ENCODE data around the gene NASP. TPM values are rescaled to one million over a fixed set of nuclear protein-coding genes. Genes with fewer than 3 reads are reported as not detected.
"Not testable (repeated sequence)": the region's sequence is repeated elsewhere in the genome, so short reads cannot be mapped to it uniquely, and the experiment has no call there.

The NASP gene
- total and polyA plus RNA-seq, 2 of the 13 experiments (the other 11 are each of a cell fraction or from before 2014, with no cell fraction given): 132 to 256 TPM

DNA sequence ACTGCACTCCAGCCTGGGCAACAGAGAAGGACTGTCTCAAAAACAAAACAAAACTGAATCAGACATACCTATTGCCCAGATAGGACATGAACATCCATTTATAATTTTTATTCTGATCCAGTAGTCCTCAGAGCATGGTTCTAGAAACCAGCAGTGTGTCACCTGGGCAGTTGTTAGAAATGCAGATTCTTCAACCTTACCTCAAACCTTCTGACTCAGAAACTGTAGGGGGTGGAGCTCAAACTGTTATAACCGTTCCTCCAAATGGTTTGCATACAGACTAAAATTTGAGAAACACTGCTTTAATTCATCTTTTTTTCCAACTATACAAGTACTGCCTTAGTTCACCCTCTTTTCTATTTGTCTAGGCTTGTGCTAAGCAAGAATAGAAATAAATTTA is 6.0 kb downstream of the NASP start (continued):
- no peak for TF ChIP-seq ZNF570 (CRISPR knock-in tag; IDR thresholded peaks at IDR 0.05; ENCODE audit: borderline replicate concordance)
- no peak for TF ChIP-seq ZNF24 (IDR thresholded peaks at IDR 0.05)
- TF ChIP-seq ZNF879 (CRISPR knock-in tag; IDR thresholded peaks at IDR 0.05): no peak
- TF ChIP-seq, protein P1, sequence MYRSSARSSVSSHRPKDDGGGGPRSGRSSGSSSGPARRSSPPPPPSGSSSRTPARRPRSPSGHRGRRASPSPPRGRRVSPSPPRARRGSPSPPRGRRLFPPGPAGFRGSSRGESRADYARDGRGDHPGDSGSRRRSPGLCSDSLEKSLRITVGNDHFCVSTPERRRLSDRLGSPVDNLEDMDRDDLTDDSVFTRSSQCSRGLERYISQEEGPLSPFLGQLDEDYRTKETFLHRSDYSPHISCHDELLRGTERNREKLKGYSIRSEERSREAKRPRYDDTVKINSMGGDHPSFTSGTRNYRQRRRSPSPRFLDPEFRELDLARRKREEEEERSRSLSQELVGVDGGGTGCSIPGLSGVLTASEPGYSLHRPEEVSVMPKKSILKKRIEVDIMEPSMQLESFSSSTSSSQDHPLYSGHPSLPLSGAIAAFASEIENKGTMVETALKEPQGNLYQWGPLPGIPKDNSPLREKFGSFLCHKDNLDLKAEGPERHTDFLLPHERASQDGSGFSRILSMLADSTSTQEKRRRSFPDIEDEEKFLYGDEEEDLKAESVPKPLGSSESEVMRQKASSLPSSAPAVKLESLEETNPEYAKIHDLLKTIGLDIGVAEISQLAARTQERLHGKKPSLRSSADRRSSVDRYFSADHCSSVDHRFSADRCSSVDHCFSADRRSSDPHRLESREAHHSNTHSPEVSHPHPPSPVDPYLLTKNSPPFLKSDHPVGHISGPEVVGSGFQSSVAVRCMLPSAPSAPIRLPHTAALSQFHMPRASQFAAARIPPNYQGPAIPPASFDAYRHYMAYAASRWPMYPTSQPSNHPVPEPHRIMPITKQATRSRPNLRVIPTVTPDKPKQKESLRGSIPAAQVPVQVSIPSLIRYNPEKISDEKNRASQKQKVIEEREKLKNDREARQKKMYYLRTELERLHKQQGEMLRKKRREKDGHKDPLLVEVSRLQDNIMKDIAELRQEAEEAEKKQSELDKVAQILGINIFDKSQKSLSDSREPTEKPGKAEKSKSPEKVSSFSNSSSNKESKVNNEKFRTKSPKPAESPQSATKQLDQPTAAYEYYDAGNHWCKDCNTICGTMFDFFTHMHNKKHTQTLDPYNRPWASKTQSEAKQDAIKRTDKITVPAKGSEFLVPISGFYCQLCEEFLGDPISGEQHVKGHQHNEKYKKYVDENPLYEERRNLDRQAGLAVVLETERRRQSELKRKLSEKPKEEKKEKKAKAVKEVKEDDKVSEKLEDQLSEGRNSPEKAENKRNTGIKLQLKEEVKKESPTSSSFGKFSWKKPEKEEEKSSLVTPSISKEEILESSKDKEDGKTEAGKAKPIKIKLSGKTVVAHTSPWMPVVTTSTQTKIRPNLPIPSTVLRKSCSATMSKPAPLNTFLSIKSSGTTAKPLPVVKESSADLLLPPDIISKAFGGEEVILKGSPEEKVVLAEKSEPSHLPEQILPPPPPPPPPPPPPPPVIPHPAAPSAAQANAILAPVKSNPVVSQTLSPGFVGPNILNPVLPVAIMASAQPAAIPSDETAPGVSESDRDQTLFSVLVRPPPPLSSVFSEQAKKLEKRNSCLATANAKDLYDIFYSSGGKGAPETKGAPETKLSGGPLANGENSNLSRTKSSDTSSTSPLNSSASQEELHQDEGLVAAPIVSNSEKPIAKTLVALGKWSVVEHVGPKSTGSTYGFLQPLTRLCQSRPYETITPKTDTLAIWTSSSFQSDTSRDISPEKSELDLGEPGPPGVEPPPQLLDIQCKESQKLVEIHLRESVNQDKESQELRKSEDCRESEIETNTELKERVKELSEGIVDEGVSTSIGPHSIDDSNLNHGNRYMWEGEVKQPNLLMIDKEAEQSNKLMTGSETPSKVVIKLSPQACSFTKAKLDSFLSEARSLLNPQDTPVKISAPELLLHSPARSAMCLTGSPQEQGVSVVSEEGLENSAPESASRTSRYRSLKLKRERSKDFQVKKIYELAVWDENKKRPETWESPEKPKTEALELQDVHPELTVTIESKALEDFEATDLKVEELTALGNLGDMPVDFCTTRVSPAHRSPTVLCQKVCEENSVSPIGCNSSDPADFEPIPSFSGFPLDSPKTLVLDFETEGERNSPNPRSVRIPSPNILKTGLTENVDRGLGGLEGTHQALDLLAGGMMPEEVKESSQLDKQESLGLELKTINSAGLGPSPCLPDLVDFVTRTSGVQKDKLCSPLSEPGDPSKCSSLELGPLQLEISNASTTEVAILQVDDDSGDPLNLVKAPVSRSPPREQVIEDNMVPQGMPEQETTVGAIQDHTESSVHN (CRISPR knock-in tag; IDR thresholded peaks at IDR 0.05): no peak
- TF ChIP-seq MATR3 (CRISPR knock-in tag; IDR thresholded peaks at IDR 0.05): no peak

DNA sequence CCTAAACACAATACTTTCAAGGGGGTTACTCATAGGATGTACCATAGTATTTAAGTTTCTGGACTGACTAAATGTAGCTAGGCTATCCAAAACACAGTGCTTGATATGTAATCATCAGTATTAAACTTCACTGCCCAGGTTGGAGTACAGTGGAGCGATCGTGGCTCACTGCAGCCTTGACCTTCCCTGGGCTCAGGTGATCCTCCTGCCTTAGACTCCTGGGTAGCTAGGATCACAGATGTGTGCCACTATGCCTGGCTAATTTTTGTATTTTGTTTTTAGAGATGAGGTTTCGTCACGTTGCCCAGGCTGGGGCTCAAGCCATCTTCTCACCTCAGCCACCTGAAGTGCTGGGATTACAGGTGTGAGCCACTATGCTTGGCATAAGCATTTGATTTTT is 10.6 kb downstream of the NASP start:
- no TSS peak for BruUV-seq (replicated peaks)
- in situ Hi-C loops (cut with HindIII; ENCODE audit: extremely low pct_ligation_motif_present, low pct_unique_long_range_greater_than_20kb) (loop anchor here (25.0 kb wide), 1 partner anchor 232 kb away; no protein-coding TSS in a partner anchor), intact Hi-C loops (cut with micrococcal nuclease; ENCODE audit: unreplicated experiment) (no loop called here)
- Histone ChIP-seq H3K4me2 (ENCODE audit: low read depth, low read length) (no peak overlapping the region), H3K36me3 (replicated peaks in 1 of 2; ENCODE audit: control insufficient read depth in 1 of 2, insufficient read depth in 2 of 2, low read length in 2 of 2) (peaks cover 13 to 56% of the 10 kb centered on the region in 2 experiments), H3K4me1 (ENCODE audit: insufficient read depth, low read length) (0 out of 2 replicates have a peak, but pooled peaks cover 4% of the 10 kb centered on the region), H4K20me1 (ENCODE audit: insufficient read depth, low read length) (peaks cover 9% of the 10 kb centered on the region; the same call in 1 of the 2 replicates), H3K4me3 (replicated peaks in 1 of 3; ENCODE audit: insufficient read depth in 1 of 3, low read depth in 2 of 3, low read length in 3 of 3) (no peak overlapping the region), H3K9ac (ENCODE audit: insufficient read depth, low read depth, low read length) (no peak overlapping the region), H2AFZ (ENCODE audit: low read length) (no peak overlapping the region), H3K9me3 (ENCODE audit: low read length) (no peaks in the 10 kb centered on the region), H3K27ac (ENCODE audit: extremely low read length, insufficient read depth, low read length) (no peak overlapping the region), H3K79me2 (ENCODE audit: insufficient read depth, low read length) (peaks cover 87% of the 10 kb centered on the region), H3K27me3 (ENCODE audit: control insufficient read depth in 1 of 2, insufficient read depth in 2 of 2, low read length in 2 of 2) (no peaks in the 10 kb centered on the region)
- DNase-seq (ENCODE audit: low spot score) (no peak), FAIRE-seq (no peak), ATAC-seq (peak; percentile 25; the same call in 2 of the 3 replicates)
- CTCF ChIA-PET (ENCODE audit: low intra/inter-chr PET ratio, low total read pairs): no interaction called here
- no peak for TF ChIP-seq ZBTB42 (CRISPR knock-in tag; IDR thresholded peaks at IDR 0.05)
- 97% methylated on average over 4 of the region's 4 CpGs for WGBS (ENCODE audit: low lambda C conversion rate)
- POLR2A ChIA-PET: no interaction called here

DNA sequence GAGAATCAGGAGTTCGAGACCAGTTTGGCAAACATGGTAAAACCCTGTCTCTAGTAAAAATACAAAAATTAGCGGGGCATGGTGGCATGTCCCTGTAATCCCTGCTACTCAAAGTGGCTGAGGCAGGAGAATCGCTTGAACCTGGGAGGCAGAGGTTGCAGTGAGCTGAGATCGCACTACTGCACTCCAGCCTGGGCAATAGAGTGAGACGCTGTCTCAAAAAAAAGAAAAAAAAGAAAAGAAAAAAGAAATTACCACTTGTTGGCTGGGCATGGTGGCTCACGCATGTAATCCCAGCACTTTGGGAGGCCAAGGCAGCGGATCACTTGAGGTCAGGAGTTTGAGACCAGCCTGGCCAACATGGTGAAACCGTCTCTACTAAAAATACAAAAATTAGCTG is 12.9 kb downstream of the NASP start:
- POLR2A ChIA-PET; CTCF ChIA-PET (ENCODE audit: low intra/inter-chr PET ratio, low total read pairs): not testable (repeated sequence)

More for the DNA sequence above, 12.9 kb downstream of the NASP start:
- FAIRE-seq; H2AFZ ChIP-seq (ENCODE audit: low read length); H3K4me1 ChIP-seq (ENCODE audit: insufficient read depth, low read length); H4K20me1 ChIP-seq (ENCODE audit: insufficient read depth, low read length); BruUV-seq (replicated peaks); intact Hi-C loops (cut with micrococcal nuclease; ENCODE audit: unreplicated experiment); H3K9ac ChIP-seq (ENCODE audit: insufficient read depth, low read depth, low read length); H3K9me3 ChIP-seq (ENCODE audit: low read length); H3K4me3 ChIP-seq (replicated peaks in 1 of 3; ENCODE audit: insufficient read depth in 1 of 3, low read depth in 2 of 3, low read length in 3 of 3); H3K4me2 ChIP-seq (ENCODE audit: low read depth, low read length); H3K27ac ChIP-seq (ENCODE audit: extremely low read length, insufficient read depth, low read length); H3K27me3 ChIP-seq (ENCODE audit: control insufficient read depth in 1 of 2, insufficient read depth in 2 of 2, low read length in 2 of 2); ATAC-seq; DNase-seq (ENCODE audit: low spot score): not testable (repeated sequence)
- in situ Hi-C loops (cut with HindIII; ENCODE audit: extremely low pct_ligation_motif_present, low pct_unique_long_range_greater_than_20kb): loop anchor here (25.0 kb wide), 1 partner anchor 234 kb away; no protein-coding TSS in a partner anchor
- 97% methylated on average over 8 of the region's 8 CpGs for WGBS (ENCODE audit: low lambda C conversion rate)
- H3K36me3 ChIP-seq (replicated peaks in 1 of 2; ENCODE audit: control insufficient read depth in 1 of 2, insufficient read depth in 2 of 2, low read length in 2 of 2): peaks cover 8 to 59% of the 10 kb centered on the region in 2 experiments
- H3K79me2 ChIP-seq (ENCODE audit: insufficient read depth, low read length): peaks cover 88% of the 10 kb centered on the region

Measured in HepG2 (cell line).